ENCODE results near the gene ODC1. TPM values are rescaled to one million over a fixed set of nuclear protein-coding genes. Genes with fewer than 3 reads are reported as not detected.

ODC1 gene
- polyA plus RNA-seq, 1 donor (not counting 4 experiments of a cell fraction or from before 2014, with no cell fraction given), result 637 TPM

- no peak overlapping the region for H3K27ac ChIP-seq (ENCODE audit: control insufficient read depth, insufficient read depth, low read length)
- no peak for FAIRE-seq
- no peaks in the 10 kb centered on the region for H3K9me1 ChIP-seq (ENCODE audit: control insufficient read depth, extremely low read depth, insufficient read depth, low read length)
- no peak overlapping the region for H3K9ac ChIP-seq (ENCODE audit: control insufficient read depth, extremely low read depth, insufficient read depth, low read length)
- no peak overlapping the region for H3K4me2 ChIP-seq (ENCODE audit: control insufficient read depth, extremely low read depth, insufficient read depth, low read depth, low read length)
- no peaks in the 10 kb centered on the region for H3K9me3 ChIP-seq (ENCODE audit: control insufficient read depth, low read depth, low read length)
- no peak for DNase-seq (ENCODE audit: low read depth, low spot score)
- dilution Hi-C loops (cut with MboI; ENCODE audit: extremely low pct_ligation_motif_present, low sequenced_read_pairs), result no loop called here
- H3K36me3 ChIP-seq (ENCODE audit: control insufficient read depth in 2 of 2, extremely low read depth in 1 of 2, insufficient read depth in 2 of 2, low read length in 2 of 2), result no peaks in the 10 kb centered on the region
- no peaks in the 10 kb centered on the region for H4K20me1 ChIP-seq (ENCODE audit: control insufficient read depth, extremely low read depth, insufficient read depth, low read length)
- TF ChIP-seq, protein P1, sequence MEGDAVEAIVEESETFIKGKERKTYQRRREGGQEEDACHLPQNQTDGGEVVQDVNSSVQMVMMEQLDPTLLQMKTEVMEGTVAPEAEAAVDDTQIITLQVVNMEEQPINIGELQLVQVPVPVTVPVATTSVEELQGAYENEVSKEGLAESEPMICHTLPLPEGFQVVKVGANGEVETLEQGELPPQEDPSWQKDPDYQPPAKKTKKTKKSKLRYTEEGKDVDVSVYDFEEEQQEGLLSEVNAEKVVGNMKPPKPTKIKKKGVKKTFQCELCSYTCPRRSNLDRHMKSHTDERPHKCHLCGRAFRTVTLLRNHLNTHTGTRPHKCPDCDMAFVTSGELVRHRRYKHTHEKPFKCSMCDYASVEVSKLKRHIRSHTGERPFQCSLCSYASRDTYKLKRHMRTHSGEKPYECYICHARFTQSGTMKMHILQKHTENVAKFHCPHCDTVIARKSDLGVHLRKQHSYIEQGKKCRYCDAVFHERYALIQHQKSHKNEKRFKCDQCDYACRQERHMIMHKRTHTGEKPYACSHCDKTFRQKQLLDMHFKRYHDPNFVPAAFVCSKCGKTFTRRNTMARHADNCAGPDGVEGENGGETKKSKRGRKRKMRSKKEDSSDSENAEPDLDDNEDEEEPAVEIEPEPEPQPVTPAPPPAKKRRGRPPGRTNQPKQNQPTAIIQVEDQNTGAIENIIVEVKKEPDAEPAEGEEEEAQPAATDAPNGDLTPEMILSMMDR (optimal IDR thresholded peaks at IDR 0.05 in 1 of 3, IDR thresholded peaks at IDR 0.05 in 1 of 3, conservative IDR thresholded peaks at IDR 0.05 in 1 of 3; ENCODE audit: extremely low read depth in 1 of 3, insufficient read depth in 2 of 3, low read length in 3 of 3), result no peak
- no peak for TF ChIP-seq EZH2 (IDR thresholded peaks at IDR 0.05; ENCODE audit: low read length)
- H3K4me3 ChIP-seq (ENCODE audit: control insufficient read depth in 2 of 3, extremely low read depth in 1 of 3, insufficient read depth in 2 of 3, low read depth in 1 of 3, low read length in 3 of 3), result no peak overlapping the region
- no peaks in the 10 kb centered on the region for H3K79me2 ChIP-seq (ENCODE audit: control insufficient read depth, insufficient read depth, low read length)
- no peaks in the 10 kb centered on the region for H3K4me1 ChIP-seq (ENCODE audit: control insufficient read depth, extremely low read depth, insufficient read depth, low read length)
- H3K27me3 ChIP-seq (ENCODE audit: control insufficient read depth, extremely low read depth, insufficient read depth, low read length), result no peaks in the 10 kb centered on the region
- H2AFZ ChIP-seq (ENCODE audit: control insufficient read depth, low read length), result no peak overlapping the region
These were observed 25.1 kb upstream of the ODC1 start for GRCh38 chr2:10473121-10473756.

DNA sequence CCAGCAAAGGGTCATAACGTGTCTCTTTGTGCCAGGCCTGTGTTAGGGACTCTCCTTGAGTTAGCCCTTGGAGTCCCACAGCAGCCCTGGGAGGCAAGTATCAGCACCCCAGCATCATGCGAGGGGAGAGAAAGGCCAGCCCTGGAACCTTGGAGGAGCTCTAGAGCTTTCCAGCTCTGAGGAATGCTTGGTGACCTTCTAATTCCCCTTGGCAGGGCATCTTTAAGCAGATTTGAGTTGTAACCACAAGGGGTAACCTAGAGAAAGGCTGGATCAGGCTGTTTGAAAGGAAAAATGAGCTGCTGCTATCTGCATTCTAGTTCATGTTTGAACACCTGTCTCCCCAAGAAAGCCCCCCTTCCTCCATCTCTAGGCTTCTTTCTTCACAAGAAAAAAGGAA, 23.8 kb upstream of the ODC1 start:
- TF ChIP-seq, protein P1 (optimal IDR thresholded peaks at IDR 0.05 in 1 of 3, IDR thresholded peaks at IDR 0.05 in 1 of 3, conservative IDR thresholded peaks at IDR 0.05 in 1 of 3; ENCODE audit: extremely low read depth in 1 of 3, insufficient read depth in 2 of 3, low read length in 3 of 3), result no peak
- TF ChIP-seq EZH2 (IDR thresholded peaks at IDR 0.05; ENCODE audit: low read length), result no peak
- Histone ChIP-seq H3K4me3 (ENCODE audit: control insufficient read depth in 2 of 3, extremely low read depth in 1 of 3, insufficient read depth in 2 of 3, low read depth in 1 of 3, low read length in 3 of 3) (no peak overlapping the region), H4K20me1 (ENCODE audit: control insufficient read depth, extremely low read depth, insufficient read depth, low read length) (no peaks in the 10 kb centered on the region), H3K9me1 (ENCODE audit: control insufficient read depth, extremely low read depth, insufficient read depth, low read length) (no peaks in the 10 kb centered on the region), H3K4me1 (ENCODE audit: control insufficient read depth, extremely low read depth, insufficient read depth, low read length) (no peaks in the 10 kb centered on the region), H2AFZ (ENCODE audit: control insufficient read depth, low read length) (no peak overlapping the region), H3K4me2 (ENCODE audit: control insufficient read depth, extremely low read depth, insufficient read depth, low read depth, low read length) (no peak overlapping the region), H3K9ac (ENCODE audit: control insufficient read depth, extremely low read depth, insufficient read depth, low read length) (no peak overlapping the region), H3K9me3 (ENCODE audit: control insufficient read depth, low read depth, low read length) (no peaks in the 10 kb centered on the region), H3K27ac (ENCODE audit: control insufficient read depth, insufficient read depth, low read length) (no peak overlapping the region), H3K27me3 (ENCODE audit: control insufficient read depth, extremely low read depth, insufficient read depth, low read length) (no peaks in the 10 kb centered on the region), H3K36me3 (ENCODE audit: control insufficient read depth in 2 of 2, extremely low read depth in 1 of 2, insufficient read depth in 2 of 2, low read length in 2 of 2) (no peaks in the 10 kb centered on the region), H3K79me2 (ENCODE audit: control insufficient read depth, insufficient read depth, low read length) (no peaks in the 10 kb centered on the region)
- dilution Hi-C loops (cut with MboI; ENCODE audit: extremely low pct_ligation_motif_present, low sequenced_read_pairs), result no loop called here
- no peak for DNase-seq (ENCODE audit: low read depth, low spot score)
- FAIRE-seq, result no peak
